Nephron (organoid): Measurements from ENCODE around the gene SLITRK1.

Experiments
- H3K27ac Mint-ChIP-seq, 3 experiments: 2 replicates each; pipeline ENCODE4 v1.8.0; 2020; ENCODE audit warnings: mixed read lengths in 3 of 3, mild to moderate bottlenecking in 2 of 3, moderate library complexity in 1 of 3
- H3K27me3 Mint-ChIP-seq: 2 replicates; pipeline ENCODE4 v1.8.0; 2021; ENCODE audit warnings: low read depth, mild to moderate bottlenecking, moderate library complexity, mixed read lengths
- H3K36me3 Mint-ChIP-seq: 2 replicates; pipeline ENCODE4 v1.8.0; 2020; ENCODE audit warnings: low read depth, mixed read lengths
- H3K4me1 Mint-ChIP-seq: 2 replicates; pipeline ENCODE4 v1.8.0; 2020; ENCODE audit warnings: mixed read lengths
- H3K4me3 Mint-ChIP-seq, 3 experiments: 2 replicates each; pipeline ENCODE4 v1.8.0; 2020; ENCODE audit warnings: mild to moderate bottlenecking in 3 of 3, mixed read lengths in 3 of 3, moderate library complexity in 2 of 3
- H3K9me3 Mint-ChIP-seq: 2 replicates; pipeline ENCODE4 v1.8.0; 2020; ENCODE audit warnings: mixed read lengths
- TF ChIP-seq, protein P1 (sequence below), 3 experiments: fragments of 200-600 bp; sonication (generic); IDR thresholded peaks; one replicate each; pipeline ENCODE4 v1.5.0; 2021; ENCODE audit warnings: antibody characterized with exemption in 3 of 3; ENCODE audit not compliant: unreplicated experiment in 3 of 3

The SLITRK1 gene, protein sequence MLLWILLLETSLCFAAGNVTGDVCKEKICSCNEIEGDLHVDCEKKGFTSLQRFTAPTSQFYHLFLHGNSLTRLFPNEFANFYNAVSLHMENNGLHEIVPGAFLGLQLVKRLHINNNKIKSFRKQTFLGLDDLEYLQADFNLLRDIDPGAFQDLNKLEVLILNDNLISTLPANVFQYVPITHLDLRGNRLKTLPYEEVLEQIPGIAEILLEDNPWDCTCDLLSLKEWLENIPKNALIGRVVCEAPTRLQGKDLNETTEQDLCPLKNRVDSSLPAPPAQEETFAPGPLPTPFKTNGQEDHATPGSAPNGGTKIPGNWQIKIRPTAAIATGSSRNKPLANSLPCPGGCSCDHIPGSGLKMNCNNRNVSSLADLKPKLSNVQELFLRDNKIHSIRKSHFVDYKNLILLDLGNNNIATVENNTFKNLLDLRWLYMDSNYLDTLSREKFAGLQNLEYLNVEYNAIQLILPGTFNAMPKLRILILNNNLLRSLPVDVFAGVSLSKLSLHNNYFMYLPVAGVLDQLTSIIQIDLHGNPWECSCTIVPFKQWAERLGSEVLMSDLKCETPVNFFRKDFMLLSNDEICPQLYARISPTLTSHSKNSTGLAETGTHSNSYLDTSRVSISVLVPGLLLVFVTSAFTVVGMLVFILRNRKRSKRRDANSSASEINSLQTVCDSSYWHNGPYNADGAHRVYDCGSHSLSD

DNA sequence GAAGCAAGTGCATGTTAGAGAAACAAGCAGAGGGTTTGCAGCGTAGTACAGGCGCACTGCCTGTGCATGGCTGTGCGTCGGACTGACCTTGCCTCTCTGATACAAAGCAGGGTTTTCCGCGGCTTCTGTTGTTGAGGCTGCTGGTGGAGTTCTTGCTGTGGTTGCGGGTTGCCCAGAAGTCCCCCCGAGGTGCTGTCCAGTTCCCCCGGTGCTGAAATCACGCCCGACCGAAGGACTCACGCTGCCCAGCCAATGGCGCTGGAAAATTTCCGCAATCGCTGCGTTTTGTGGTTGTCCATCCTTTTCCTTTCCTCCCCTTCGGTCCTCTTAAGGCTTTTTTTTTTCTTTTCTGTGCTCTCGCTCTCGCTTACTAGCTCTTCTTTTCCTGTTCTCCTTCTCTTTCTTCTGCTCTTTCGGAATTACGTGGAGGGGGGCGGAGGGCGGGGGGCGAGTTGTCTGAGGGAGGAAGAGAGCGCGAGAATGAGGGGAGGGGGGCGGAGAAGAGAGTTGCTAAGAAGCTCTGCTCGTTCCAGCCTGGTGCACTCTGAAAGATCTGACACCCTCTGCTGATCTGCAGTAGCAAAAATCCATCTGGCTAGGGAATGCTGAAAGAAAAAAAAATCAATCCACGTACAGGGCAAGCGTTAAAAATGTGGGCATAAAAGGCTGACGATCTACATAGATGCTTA lies at the start of gene SLITRK1:
Gene SLITRK1 (minus strand): TSS at position 558 of the 689 bp plus-strand sequence. CDS start 967 bp downstream, outside the sequence.
- peak within 1 kb of the TSS; percentile 82 to 87 (median 87) for H3K4me3 Mint-ChIP-seq
- TF ChIP-seq, protein P1, sequence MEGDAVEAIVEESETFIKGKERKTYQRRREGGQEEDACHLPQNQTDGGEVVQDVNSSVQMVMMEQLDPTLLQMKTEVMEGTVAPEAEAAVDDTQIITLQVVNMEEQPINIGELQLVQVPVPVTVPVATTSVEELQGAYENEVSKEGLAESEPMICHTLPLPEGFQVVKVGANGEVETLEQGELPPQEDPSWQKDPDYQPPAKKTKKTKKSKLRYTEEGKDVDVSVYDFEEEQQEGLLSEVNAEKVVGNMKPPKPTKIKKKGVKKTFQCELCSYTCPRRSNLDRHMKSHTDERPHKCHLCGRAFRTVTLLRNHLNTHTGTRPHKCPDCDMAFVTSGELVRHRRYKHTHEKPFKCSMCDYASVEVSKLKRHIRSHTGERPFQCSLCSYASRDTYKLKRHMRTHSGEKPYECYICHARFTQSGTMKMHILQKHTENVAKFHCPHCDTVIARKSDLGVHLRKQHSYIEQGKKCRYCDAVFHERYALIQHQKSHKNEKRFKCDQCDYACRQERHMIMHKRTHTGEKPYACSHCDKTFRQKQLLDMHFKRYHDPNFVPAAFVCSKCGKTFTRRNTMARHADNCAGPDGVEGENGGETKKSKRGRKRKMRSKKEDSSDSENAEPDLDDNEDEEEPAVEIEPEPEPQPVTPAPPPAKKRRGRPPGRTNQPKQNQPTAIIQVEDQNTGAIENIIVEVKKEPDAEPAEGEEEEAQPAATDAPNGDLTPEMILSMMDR (IDR thresholded peaks at IDR 0.05; ENCODE audit: unreplicated experiment in 3 of 3): no peak
- no peaks in the 10 kb centered on the region for H3K36me3 Mint-ChIP-seq
- H3K9me3 Mint-ChIP-seq: no peaks in the 10 kb centered on the region
- H3K4me1 Mint-ChIP-seq: peaks cover 43% of the 10 kb centered on the region
- peaks cover 82% of the 10 kb centered on the region for H3K27me3 Mint-ChIP-seq
- H3K27ac Mint-ChIP-seq: peak within 1 kb of the TSS in 1 of 3 experiments; percentile 14

DNA sequence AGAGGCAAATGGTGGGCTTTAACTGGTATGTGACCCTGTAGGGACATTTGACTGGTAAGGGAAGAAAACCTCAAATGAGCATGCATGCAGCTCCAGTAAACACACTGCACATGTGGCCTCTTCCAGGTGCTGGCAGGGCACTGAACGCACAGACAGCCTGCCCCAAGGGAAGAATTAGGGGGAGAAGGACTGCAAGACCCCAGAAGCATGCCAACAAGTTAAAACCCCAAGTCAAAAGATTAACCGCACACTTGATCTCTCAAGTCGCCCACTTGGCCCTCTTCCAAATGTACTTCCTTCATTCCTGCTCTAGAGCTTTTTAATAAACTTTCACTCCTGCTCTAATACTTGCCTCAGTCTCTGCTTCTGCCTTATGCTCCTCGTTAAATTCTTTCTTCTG lies 46.9 kb upstream of the SLITRK1 start:
- Mint-ChIP-seq H3K9me3 (no peaks in the 10 kb centered on the region), H3K4me3 (no peak overlapping the region), H3K27ac (no peak overlapping the region), H3K36me3 (no peaks in the 10 kb centered on the region), H3K27me3 (peaks cover 4% of the 10 kb centered on the region), H3K4me1 (no peaks in the 10 kb centered on the region)
- TF ChIP-seq, protein P1 (IDR thresholded peaks at IDR 0.05; ENCODE audit: unreplicated experiment in 3 of 3): no peak

DNA sequence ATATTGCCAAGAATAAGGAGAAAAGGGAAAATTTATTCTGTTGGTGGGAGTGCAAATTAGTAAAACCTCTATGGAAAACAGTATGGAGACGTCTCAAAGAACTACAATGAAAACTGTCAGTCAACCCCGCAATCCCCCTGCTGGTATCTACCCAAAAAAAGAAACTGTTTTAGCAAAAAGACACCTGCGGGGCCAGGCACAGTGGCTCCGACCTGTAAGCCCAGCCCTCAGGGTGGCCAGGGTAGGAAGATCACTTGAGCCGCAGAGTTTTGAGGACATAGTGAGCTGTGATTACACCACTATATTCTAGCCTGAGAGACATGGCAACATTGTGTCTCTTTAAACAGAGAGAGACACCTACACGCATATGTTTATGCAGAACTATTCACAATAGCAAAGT lies 37.5 kb upstream of the SLITRK1 start:
- TF ChIP-seq, protein P1 (IDR thresholded peaks at IDR 0.05; ENCODE audit: unreplicated experiment in 3 of 3): no peak
- H3K27ac Mint-ChIP-seq: no peak overlapping the region
- no peak overlapping the region for H3K4me3 Mint-ChIP-seq
- no peaks in the 10 kb centered on the region for H3K27me3 Mint-ChIP-seq
- no peaks in the 10 kb centered on the region for H3K4me1 Mint-ChIP-seq
- no peaks in the 10 kb centered on the region for H3K9me3 Mint-ChIP-seq
- H3K36me3 Mint-ChIP-seq: no peaks in the 10 kb centered on the region

DNA sequence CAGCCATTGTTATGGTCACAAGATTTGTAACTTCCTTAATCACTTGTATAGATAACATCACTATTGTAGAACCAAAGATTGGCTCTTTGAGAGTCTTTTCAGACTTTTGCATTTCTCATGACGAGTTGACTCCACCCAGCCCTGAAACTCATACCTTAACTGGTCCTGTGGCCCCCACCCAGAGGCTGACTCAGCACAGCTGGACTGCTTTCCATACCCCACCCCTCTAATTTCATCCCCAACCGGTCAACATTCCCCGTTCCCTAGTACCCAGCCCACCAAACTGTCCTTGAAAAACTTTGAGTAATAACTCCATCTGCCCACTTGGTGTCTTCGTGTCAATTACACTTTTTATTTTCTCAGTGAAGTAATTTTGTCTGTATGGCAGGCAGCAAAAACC lies 32.1 kb upstream of the SLITRK1 start:
- H3K9me3 Mint-ChIP-seq: no peaks in the 10 kb centered on the region
- H3K27me3 Mint-ChIP-seq: no peaks in the 10 kb centered on the region
- no peaks in the 10 kb centered on the region for H3K36me3 Mint-ChIP-seq
- H3K4me3 Mint-ChIP-seq: no peak overlapping the region
- TF ChIP-seq, protein P1 (IDR thresholded peaks at IDR 0.05; ENCODE audit: unreplicated experiment in 3 of 3): no peak
- no peaks in the 10 kb centered on the region for H3K4me1 Mint-ChIP-seq
- no peak overlapping the region for H3K27ac Mint-ChIP-seq

DNA sequence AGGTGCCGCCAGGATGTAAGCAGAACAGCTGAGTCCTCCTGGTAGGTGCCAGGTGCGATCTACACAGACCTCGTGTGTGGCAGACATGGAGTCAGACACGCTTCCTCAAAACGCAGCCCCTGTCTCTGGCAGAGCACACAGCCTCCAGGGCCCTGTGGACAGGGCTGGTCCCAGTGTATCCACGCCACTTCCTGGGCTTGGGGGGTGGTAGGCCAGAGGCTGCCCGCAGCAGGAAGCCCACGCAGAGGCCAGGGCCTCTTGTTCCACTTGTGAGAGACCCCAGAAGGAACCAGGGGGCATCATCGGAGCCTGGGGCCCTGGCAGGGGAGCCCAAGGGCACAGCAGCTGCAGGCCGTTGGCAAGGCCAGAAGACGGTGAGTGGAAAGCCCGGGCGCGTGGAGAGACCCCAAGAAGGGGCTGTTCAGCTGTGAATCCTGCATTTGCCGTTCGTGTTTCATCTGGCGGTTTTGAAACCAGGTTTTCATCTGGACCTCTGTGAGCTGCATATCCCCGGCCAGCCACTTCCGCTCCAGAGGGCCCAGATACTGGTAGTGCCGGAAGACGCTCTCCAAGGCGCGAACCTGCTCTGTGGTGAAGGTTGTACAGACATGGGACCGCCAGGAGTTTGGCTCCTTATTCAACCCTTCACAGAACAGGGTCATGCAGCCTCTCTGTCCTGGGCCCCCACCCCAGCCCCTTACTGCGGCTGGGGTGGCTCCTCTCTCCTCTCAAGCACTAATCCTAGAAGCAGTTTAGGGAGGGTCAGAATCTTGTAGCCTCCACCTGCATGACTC lies 25.1 kb upstream of the SLITRK1 start:
- Mint-ChIP-seq H3K36me3 (no peaks in the 10 kb centered on the region), H3K4me3 (no peak overlapping the region), H3K27me3 (no peaks in the 10 kb centered on the region), H3K9me3 (no peaks in the 10 kb centered on the region), H3K27ac (no peak overlapping the region), H3K4me1 (no peaks in the 10 kb centered on the region)
- TF ChIP-seq, protein P1 (IDR thresholded peaks at IDR 0.05; ENCODE audit: unreplicated experiment in 3 of 3): no peak
